ENCODE data around the gene IZUMO3. TPM values are rescaled to one million over a fixed set of nuclear protein-coding genes. Genes with fewer than 3 reads are reported as not detected.
A peak's percentile ranks its signal among the peaks of the same experiment; 100 is the strongest.
"Not testable (repeated sequence)": the region's sequence is repeated elsewhere in the genome, so short reads cannot be mapped to it uniquely, and the experiment has no call there.

Gene IZUMO3
- polyA plus RNA-seq (ENCODE audit: insufficient read length in 4 of 4): not detected

GRCh38 chr9:24545847-24546522, at the start of gene IZUMO3:
IZUMO3 (minus strand) TSS chr9:24545897; CDS start chr9:24545649, 248 bp downstream.
- no peak for DNase-seq (ENCODE audit: low read depth in 4 of 4, low spot score in 2 of 4)

DNA sequence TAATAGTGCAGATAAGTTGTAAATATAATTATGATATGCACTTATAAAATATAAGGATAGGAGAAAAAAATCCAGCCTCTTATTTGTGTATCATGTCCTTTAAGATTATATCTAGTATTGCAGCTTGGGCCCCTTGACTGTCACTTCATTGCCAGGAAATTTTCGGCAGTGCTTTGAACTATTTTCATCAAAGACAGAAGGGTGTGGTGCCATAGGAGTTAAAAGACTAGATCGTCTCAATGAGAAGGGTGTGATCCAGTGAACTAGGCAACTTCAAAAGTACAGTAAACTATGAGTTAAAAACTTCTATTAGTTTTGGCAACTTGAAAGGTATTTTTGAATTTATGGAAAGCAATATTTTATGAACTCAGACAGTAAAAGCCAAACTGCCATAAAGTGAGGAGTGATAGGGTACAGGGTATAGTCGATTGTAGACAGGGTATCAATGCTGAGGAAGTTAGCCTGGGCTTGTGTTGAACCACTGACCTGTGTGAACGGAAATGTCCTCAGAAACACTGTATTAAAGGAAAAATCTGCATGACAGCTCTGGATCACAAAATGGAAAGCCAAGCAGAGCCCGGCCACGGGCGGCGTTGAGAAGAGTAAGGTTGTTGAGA, 48.6 kb upstream of the IZUMO3 start:
- no peak for DNase-seq (ENCODE audit: low read depth in 4 of 4, low spot score in 2 of 4)

- no peak for DNase-seq (ENCODE audit: low read depth in 4 of 4, low spot score in 2 of 4)
Measured at GRCh38 chr9:24590432-24590831, 44.7 kb upstream of the IZUMO3 start.

- DNase-seq (ENCODE audit: low read depth in 4 of 4, low spot score in 2 of 4): no peak
Measured at GRCh38 chr9:24587883-24588282, 42.2 kb upstream of the IZUMO3 start.

DNA sequence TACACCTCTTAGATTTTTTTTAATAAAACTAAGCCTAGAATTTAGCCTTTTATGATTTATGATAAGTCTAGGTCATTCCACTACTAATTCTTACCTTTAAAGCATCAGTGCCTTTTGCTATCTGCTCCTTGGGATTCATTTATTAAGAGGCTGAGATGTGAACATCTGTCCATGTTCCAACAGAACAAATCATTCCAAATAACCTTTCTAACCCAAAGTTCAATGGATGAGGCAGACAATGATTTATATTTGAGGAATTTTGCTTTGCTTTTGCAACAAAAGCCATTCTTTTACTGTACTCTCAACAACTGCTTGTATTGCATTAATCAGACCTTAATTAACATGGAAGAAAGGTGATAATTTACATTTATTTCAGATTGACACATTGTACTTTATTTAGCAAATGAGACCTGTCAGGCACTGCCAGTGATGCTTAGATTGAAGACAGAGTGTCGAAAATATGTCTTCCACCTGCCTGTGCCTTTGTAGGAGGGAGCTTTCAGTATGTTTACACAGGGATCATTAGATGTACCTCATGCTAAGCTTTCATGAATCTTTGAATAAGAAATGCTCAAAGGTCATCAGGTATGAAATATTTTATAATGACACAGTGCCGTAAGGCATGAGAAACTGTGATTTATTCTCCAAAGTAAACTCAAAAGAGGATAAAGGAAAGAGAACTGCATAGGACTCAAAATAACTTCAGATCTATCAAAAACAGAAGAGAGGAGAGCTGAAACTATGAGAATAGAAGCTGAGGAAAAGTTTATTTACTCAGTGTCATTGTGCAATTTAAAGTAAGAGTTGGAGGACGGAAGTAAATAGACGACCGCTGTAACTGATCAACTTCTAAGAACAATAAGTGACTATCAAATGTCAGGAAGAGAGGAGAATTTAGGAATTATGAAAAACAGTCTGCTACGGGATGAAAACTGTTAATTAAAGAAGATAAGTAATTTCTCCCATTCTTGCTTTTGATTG, 36.7 kb upstream of the IZUMO3 start:
- DNase-seq (ENCODE audit: low read depth in 4 of 4, low spot score in 2 of 4): no peak

DNA sequence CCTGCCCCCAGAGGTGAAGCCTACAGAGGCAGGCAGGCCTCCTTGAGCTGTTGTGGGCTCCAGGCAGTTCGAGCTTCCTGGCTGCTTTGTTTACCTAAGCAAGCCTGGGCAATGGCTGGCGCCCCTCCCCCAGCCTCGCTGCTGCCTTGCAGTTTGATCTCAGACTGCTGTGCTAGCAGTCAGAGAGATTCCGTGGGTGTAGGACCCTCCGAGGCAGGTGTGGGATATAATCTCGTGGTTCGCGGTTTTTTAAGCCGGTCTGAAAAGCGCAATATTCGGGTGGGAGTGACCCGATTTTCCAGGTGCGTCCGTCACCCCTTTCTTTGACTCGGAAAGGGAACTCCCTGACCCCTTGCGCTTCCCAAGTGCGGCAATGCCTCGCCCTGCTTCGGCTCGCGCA, 34.3 kb upstream of the IZUMO3 start:
- DNase-seq (ENCODE audit: low read depth in 4 of 4, low spot score in 2 of 4): not testable (repeated sequence)

DNA sequence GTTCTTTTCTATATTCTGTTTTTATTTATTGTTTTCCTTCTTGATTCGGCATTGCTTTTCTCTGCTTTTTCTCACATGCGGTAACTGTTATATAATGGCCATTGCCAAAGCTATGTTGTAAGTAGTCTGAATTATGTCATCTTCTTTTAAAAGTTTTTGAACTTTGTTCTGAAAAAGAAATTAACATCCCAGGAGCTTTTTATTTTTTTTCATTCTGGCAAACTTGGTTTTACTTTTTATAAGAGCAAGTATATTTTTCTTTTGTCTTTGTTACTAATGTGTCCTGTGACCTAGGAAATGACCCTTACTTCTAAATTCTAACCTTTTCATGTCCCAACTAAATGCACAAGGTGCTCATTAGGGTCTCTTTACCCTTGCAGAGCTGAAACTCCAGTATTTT, 26.7 kb upstream of the IZUMO3 start:
- DNase-seq (ENCODE audit: low read depth in 4 of 4, low spot score in 2 of 4): no peak

- DNase-seq (ENCODE audit: low read depth in 4 of 4, low spot score in 2 of 4): no peak
Measured at GRCh38 chr9:24561957-24562356, 16.3 kb upstream of the IZUMO3 start.

DNA sequence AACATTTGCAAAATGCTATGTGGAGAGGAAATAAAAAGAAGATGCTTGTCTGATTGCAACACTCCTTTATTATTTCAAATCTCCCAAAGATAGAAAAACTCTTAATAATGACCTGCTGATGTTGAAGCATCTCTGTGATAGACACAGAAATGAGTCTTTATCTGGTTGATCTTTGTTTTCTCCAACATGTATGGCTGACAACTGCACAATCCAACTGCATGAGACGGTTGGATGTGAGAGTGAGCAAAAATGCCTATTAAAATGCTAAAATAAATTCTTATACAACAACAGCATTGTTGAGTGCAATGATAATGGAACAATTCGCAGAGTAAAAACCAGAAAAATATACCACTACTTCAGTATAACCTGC, 7.5 kb upstream of the IZUMO3 start:
- DNase-seq (ENCODE audit: low read depth in 4 of 4, low spot score in 2 of 4): no peak

- peak in 1 of 4 donors; percentile 1 for DNase-seq (ENCODE audit: low read depth in 4 of 4, low spot score in 2 of 4)
Measured at GRCh38 chr9:24552526-24553182, 7.0 kb upstream of the IZUMO3 start.

- DNase-seq (ENCODE audit: low read depth in 4 of 4, low spot score in 2 of 4): no peak
Measured at GRCh38 chr9:24545285-24545684, 412 bp downstream of the IZUMO3 start.

DNA sequence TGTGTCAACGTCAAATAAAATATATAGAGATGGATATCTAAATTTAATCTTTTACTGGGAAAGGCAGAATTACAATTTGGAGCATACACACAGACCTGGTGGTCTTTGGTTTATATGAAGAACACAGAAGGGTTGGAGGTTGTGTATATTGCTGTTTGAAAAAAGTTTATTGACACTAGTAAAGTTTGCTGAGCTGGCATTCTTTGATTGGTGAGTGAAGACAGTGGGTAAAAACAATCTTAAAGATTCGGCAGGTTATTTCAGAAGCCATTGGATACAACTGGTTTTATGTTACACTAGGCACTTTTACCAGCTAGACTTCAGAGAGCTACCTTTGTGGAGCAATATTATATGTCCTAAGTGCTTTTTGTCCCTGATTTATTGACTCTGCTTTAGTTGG, 27.2 kb downstream of the IZUMO3 start:
- no peak for DNase-seq (ENCODE audit: low read depth in 4 of 4, low spot score in 2 of 4)

- no peak for DNase-seq (ENCODE audit: low read depth in 4 of 4, low spot score in 2 of 4)
Measured at GRCh38 chr9:24516463-24516862, 29.2 kb downstream of the IZUMO3 start.

DNA sequence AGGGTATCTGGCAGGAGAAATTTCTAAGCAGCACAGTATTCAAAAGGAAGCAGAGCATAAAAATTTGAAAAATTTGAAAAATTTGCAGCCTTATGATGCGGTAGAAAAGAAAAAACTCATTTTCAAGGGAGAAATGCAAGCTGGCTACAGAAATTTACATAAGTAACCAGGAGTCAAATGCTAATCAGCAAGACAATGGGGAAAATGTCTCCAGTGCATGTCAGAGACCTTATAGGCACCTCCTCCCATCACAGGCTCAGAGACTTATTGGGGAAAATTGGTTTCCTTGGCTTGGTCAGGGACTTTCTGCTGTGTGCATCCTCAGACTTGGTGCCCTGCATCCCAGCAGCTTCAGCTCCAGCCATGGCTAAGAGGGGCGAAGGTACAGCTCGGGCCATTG, 35.8 kb downstream of the IZUMO3 start:
- no peak for DNase-seq (ENCODE audit: low read depth in 4 of 4, low spot score in 2 of 4)

- no peak for DNase-seq (ENCODE audit: low read depth in 4 of 4, low spot score in 2 of 4)
Measured at GRCh38 chr9:24504521-24504920, 41.2 kb downstream of the IZUMO3 start.

- DNase-seq (ENCODE audit: low read depth in 4 of 4, low spot score in 2 of 4): no peak
Measured at GRCh38 chr9:24502206-24502937, 43.3 kb downstream of the IZUMO3 start.

DNA sequence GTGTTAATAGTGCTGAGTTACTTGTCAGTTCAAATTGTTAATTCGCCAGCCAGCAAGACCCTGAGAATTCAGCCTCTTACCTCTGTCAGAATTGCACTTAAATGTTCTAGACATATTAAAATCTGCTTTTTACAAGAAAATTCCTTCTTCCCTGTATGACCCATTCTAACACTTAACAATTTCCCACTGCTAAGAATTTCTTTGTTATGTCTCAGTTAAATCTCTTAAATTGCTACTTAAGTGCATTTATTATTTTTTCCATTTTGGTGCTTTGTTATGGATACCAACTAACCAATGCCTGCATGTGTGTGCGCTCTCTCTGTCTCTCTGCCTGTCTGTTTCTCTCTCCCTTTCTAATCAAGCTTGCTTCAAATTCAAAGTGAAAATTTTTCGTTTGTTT, 44.9 kb downstream of the IZUMO3 start:
- DNase-seq (ENCODE audit: low read depth in 4 of 4, low spot score in 2 of 4): no peak

- DNase-seq (ENCODE audit: low read depth in 4 of 4, low spot score in 2 of 4): no peak
Measured at GRCh38 chr9:24498632-24499031, 47.1 kb downstream of the IZUMO3 start.

DNA sequence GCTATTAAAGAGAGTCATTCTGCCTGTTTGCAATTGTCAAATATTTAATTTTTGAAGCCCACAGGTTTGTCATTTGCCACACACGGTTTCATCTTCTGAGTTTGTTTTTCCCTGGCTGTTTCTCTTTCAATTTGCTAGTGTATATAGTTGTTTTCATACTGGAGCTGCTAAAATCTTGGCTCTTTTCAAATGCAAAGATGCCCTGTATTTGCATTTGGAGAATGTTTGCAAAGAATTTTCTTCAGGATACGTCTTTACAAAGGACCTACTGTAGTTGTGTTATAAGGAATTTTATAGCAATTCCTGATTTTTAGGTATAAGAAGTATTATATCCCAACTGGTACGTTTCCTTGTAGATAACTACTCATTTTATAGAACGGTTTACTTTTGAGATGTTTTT, 48.0 kb downstream of the IZUMO3 start:
- DNase-seq (ENCODE audit: low read depth in 4 of 4, low spot score in 2 of 4): no peak

Data from left renal cortex interstitium (tissue), 4 donors.